H9 (cell line): ENCODE results near the gene DYRK2. TPM values are rescaled to one million over a fixed set of nuclear protein-coding genes. Genes with fewer than 3 reads are reported as not detected.

Experiments
- DNase-seq: peaks from one replicate; pipeline ENCODE4 v3.0.0-alpha.2; 2017
- H2AFZ ChIP-seq: one replicate; pipeline ENCODE4 v1.6.1; 2013; ENCODE audit warnings: mild to moderate bottlenecking, low read length, control low read depth, moderate library complexity
- H2AK5ac ChIP-seq: 2 replicates; pipeline ENCODE4 v1.6.1; 2013; ENCODE audit warnings: low read length, control low read depth, mixed read lengths; ENCODE audit not compliant: insufficient read length
- H2BK120ac ChIP-seq: one replicate; pipeline ENCODE4 v1.6.1; 2013; ENCODE audit warnings: low read depth, mild to moderate bottlenecking, low read length, control low read depth, inconsistent platforms; ENCODE audit not compliant: poor library complexity, severe bottlenecking
- H2BK12ac ChIP-seq: 2 replicates; pipeline ENCODE4 v1.6.1; 2013; ENCODE audit warnings: low read length, control low read depth, mixed read lengths, low read depth; ENCODE audit not compliant: insufficient read length
- H2BK15ac ChIP-seq: 2 replicates; pipeline ENCODE4 v1.6.1; 2013; ENCODE audit warnings: low read depth, low read length, control low read depth
- H2BK20ac ChIP-seq: one replicate; pipeline ENCODE4 v1.6.1; 2013; ENCODE audit warnings: low read depth, mild to moderate bottlenecking, low read length, control low read depth, inconsistent platforms; ENCODE audit not compliant: poor library complexity, severe bottlenecking
- H2BK5ac ChIP-seq: 2 replicates; pipeline ENCODE4 v1.6.1; 2013; ENCODE audit warnings: low read length, control low read depth, mixed read lengths; ENCODE audit not compliant: insufficient read length
- H3K14ac ChIP-seq: 2 replicates; pipeline ENCODE4 v1.6.1; 2013; ENCODE audit warnings: low read length, control low read depth; ENCODE audit not compliant: insufficient read depth
- H3K18ac ChIP-seq: 2 replicates; pipeline ENCODE4 v1.6.1; 2013; ENCODE audit warnings: low read depth, mild to moderate bottlenecking, mixed read lengths, low read length, control low read depth; ENCODE audit not compliant: insufficient read length
- H3K23ac ChIP-seq: 2 replicates; pipeline ENCODE4 v1.6.1; 2013; ENCODE audit warnings: low read length, control low read depth, mixed read lengths, low read depth; ENCODE audit not compliant: insufficient read length
- H3K23me2 ChIP-seq: 2 replicates; pipeline ENCODE4 v1.6.1; 2013; ENCODE audit warnings: low read depth, mild to moderate bottlenecking, mixed read lengths, low read length, control low read depth; ENCODE audit not compliant: insufficient read length, poor library complexity, severe bottlenecking
- H3K27ac ChIP-seq: 2 replicates; pipeline ENCODE4 v1.5.1; 2013; ENCODE audit warnings: low read length, control low read depth, mixed read lengths, low read depth; ENCODE audit not compliant: insufficient read length
- H3K27me3 ChIP-seq: 2 replicates; pipeline ENCODE4 v1.6.1; 2013; ENCODE audit warnings: low read length, control low read depth, inconsistent platforms; ENCODE audit not compliant: insufficient read depth
- H3K4ac ChIP-seq: 2 replicates; pipeline ENCODE4 v1.6.1; 2013; ENCODE audit warnings: low read depth, mild to moderate bottlenecking, control low read depth, inconsistent platforms, low read length, moderate library complexity
- H3K4me1 ChIP-seq: 2 replicates; pipeline ENCODE4 v1.6.1; 2013; ENCODE audit warnings: low read length, control low read depth, inconsistent platforms; ENCODE audit not compliant: insufficient read depth
- H3K4me2 ChIP-seq: 2 replicates; pipeline ENCODE4 v1.6.1; 2013; ENCODE audit warnings: low read length, control low read depth, mixed read lengths; ENCODE audit not compliant: insufficient read length, insufficient read depth
- H3K56ac ChIP-seq: 2 replicates; pipeline ENCODE4 v1.6.1; 2013; ENCODE audit warnings: low read depth, mild to moderate bottlenecking, mixed read lengths, low read length, control low read depth; ENCODE audit not compliant: insufficient read length
- H3K79me1 ChIP-seq: 2 replicates; pipeline ENCODE4 v1.6.1; 2013; ENCODE audit warnings: low read depth, mild to moderate bottlenecking, moderate library complexity, low read length, control low read depth, inconsistent platforms; ENCODE audit not compliant: insufficient read depth, poor library complexity, severe bottlenecking
- H3K79me2 ChIP-seq: 2 replicates; pipeline ENCODE4 v1.6.1; 2013; ENCODE audit warnings: low read length, control low read depth, inconsistent platforms; ENCODE audit not compliant: insufficient read depth
- H3K9ac ChIP-seq: 2 replicates; pipeline ENCODE4 v1.6.1; 2013; ENCODE audit warnings: low read length, control low read depth, mixed read lengths; ENCODE audit not compliant: insufficient read length; ENCODE audit errors: extremely low read depth
- H3K9me3 ChIP-seq: one replicate; pipeline ENCODE4 v1.6.1; 2013; ENCODE audit warnings: low read depth, low read length, inconsistent platforms; ENCODE audit not compliant: control insufficient read depth
- H3T11ph ChIP-seq: one replicate; pipeline ENCODE4 v1.6.1; 2013; ENCODE audit warnings: mild to moderate bottlenecking, low read length, control low read depth, inconsistent platforms
- H4K20me1 ChIP-seq: one replicate; pipeline ENCODE4 v1.6.1; 2013; ENCODE audit not compliant: control insufficient read depth, insufficient read length, insufficient read depth
- H4K5ac ChIP-seq: 2 replicates; pipeline ENCODE4 v1.6.1; 2013; ENCODE audit warnings: low read depth, mild to moderate bottlenecking, mixed read lengths, low read length, control low read depth; ENCODE audit not compliant: insufficient read length
- H4K8ac ChIP-seq: replicated peaks from 2 replicates; pipeline ENCODE4 v1.6.1; 2013; ENCODE audit warnings: low read length, control low read depth, mixed read lengths, low read depth; ENCODE audit not compliant: insufficient read length
- H4K91ac ChIP-seq: 2 replicates; pipeline ENCODE4 v1.6.1; 2013; ENCODE audit warnings: low read depth, mild to moderate bottlenecking, moderate library complexity, mixed read lengths, low read length, control low read depth; ENCODE audit not compliant: insufficient read length
- H3K27ac Mint-ChIP-seq, 3 experiments: 2 replicates in 2 of 3; 3 replicates in 1 of 3; pipeline ENCODE4 v1.8.0; 2020 to 2021; ENCODE audit warnings: mixed read lengths in 3 of 3, mild to moderate bottlenecking in 1 of 3, moderate library complexity in 1 of 3
- H3K27me3 Mint-ChIP-seq: 2 replicates; pipeline ENCODE4 v1.8.0; 2021; ENCODE audit warnings: low read depth, mild to moderate bottlenecking, moderate library complexity, mixed read lengths
- H3K36me3 Mint-ChIP-seq, 3 experiments: 2 replicates in 2 of 3; 3 replicates in 1 of 3; pipeline ENCODE4 v1.8.0; 2020 to 2021; ENCODE audit warnings: low read depth in 3 of 3, mixed read lengths in 3 of 3; ENCODE audit not compliant: insufficient read depth in 1 of 3
- H3K4me1 Mint-ChIP-seq, 2 experiments: 2 replicates each; pipeline ENCODE4 v1.8.0; 2020; ENCODE audit warnings: mixed read lengths in 2 of 2
- H3K4me3 Mint-ChIP-seq, 2 experiments: 2 replicates in 1 of 2; 3 replicates in 1 of 2; pipeline ENCODE4 v1.8.0; 2020 to 2021; ENCODE audit warnings: mild to moderate bottlenecking in 2 of 2, mixed read lengths in 2 of 2, moderate library complexity in 1 of 2
- H3K9me3 Mint-ChIP-seq, 2 experiments: 2 replicates in 1 of 2; 3 replicates in 1 of 2; pipeline ENCODE4 v1.8.0; 2020; ENCODE audit warnings: mild to moderate bottlenecking in 2 of 2, mixed read lengths in 2 of 2, moderate library complexity in 1 of 2
- WGBS: extraction: QIAGEN DNeasy Blood & Tissue Kit; methylation state at CpG from one replicate; pipeline ENCODE4 v1.1.7; 2013; ENCODE audit warnings: missing lambda C conversion rate, low lambda C conversion rate, mixed read lengths; ENCODE audit not compliant: insufficient read length; ENCODE audit errors: extremely low coverage; 5-methylcytosine and 5-hydroxymethylcytosine counted together
- total RNA-seq: library from RNA; stranded (reverse); gene quantifications from 2 replicates; pipeline ENCODE4 v1.2.1, GENCODE V29; 2021
- TF ChIP-seq, protein P1 (sequence below): fragments of 200-600 bp; sonication (generic); conservative IDR thresholded peaks from 3 replicates; pipeline ENCODE4 v1.8.0; 2021; ENCODE audit warnings: antibody characterized with exemption, mild to moderate bottlenecking

DYRK2 gene
- total RNA-seq, 1 experiment from 2014 or later, result 40.6 TPM

DNA sequence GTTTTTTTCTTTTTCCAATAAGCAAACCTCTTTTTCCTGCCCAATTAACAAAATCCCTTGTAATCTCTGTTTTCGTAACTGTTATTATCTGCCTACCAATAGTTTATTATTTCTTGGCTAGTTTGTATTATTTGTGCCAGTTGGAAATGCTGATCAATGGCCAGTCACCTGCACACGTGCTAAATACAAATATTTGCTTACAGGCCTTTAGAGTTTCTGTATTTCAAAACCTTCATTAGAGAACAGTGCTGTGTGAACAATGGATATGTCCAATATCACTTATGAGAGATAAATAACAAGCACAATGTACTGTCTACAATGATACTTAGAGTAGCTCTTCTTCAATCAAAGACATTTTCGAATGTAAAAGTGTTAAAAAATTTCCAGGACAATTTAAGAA, 10.8 kb upstream of the DYRK2 start:
- H3K14ac ChIP-seq, result no peak overlapping the region
- no peak overlapping the region for H2BK12ac ChIP-seq
- WGBS, result no CpG with 5 or more reads among the region's 3 CpGs
- no peak overlapping the region for H3K9ac ChIP-seq
- no peak overlapping the region for H2BK20ac ChIP-seq
- DNase-seq, result no peak
- no peaks in the 10 kb centered on the region for H4K20me1 ChIP-seq
- TF ChIP-seq, protein P1, sequence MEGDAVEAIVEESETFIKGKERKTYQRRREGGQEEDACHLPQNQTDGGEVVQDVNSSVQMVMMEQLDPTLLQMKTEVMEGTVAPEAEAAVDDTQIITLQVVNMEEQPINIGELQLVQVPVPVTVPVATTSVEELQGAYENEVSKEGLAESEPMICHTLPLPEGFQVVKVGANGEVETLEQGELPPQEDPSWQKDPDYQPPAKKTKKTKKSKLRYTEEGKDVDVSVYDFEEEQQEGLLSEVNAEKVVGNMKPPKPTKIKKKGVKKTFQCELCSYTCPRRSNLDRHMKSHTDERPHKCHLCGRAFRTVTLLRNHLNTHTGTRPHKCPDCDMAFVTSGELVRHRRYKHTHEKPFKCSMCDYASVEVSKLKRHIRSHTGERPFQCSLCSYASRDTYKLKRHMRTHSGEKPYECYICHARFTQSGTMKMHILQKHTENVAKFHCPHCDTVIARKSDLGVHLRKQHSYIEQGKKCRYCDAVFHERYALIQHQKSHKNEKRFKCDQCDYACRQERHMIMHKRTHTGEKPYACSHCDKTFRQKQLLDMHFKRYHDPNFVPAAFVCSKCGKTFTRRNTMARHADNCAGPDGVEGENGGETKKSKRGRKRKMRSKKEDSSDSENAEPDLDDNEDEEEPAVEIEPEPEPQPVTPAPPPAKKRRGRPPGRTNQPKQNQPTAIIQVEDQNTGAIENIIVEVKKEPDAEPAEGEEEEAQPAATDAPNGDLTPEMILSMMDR, result no peak
- no peak overlapping the region for H3K27ac Mint-ChIP-seq
- H3K23ac ChIP-seq, result no peak overlapping the region
- no peak overlapping the region for H3K4me3 Mint-ChIP-seq
- no peaks in the 10 kb centered on the region for H3K27me3 ChIP-seq
- no peaks in the 10 kb centered on the region for H3K79me1 ChIP-seq
- H3K9me3 Mint-ChIP-seq, result no peaks in the 10 kb centered on the region
- H3K27me3 Mint-ChIP-seq, result no peaks in the 10 kb centered on the region
- no peak overlapping the region for H2AFZ ChIP-seq
- no peak overlapping the region for H4K8ac ChIP-seq
- no peak overlapping the region for H3K18ac ChIP-seq
- no peak overlapping the region for H3K27ac ChIP-seq
- no peak overlapping the region for H3T11ph ChIP-seq
- H3K9me3 ChIP-seq, result no peaks in the 10 kb centered on the region
- no peak overlapping the region for H3K4ac ChIP-seq
- H3K4me2 ChIP-seq, result no peak overlapping the region
- H3K79me2 ChIP-seq, result no peaks in the 10 kb centered on the region
- H2BK15ac ChIP-seq, result no peak overlapping the region
- H4K91ac ChIP-seq, result no peak overlapping the region
- no peak overlapping the region for H2AK5ac ChIP-seq
- H3K23me2 ChIP-seq, result no peaks in the 10 kb centered on the region
- H4K5ac ChIP-seq, result no peak overlapping the region
- H2BK5ac ChIP-seq, result no peak overlapping the region
- peaks cover 9% of the 10 kb centered on the region in 2 experiments for H3K4me1 Mint-ChIP-seq
- H3K56ac ChIP-seq, result no peak overlapping the region
- no peak overlapping the region for H2BK120ac ChIP-seq
- no peaks in the 10 kb centered on the region; the same call in 1 of the 2 replicates for H3K4me1 ChIP-seq
- no peaks in the 10 kb centered on the region for H3K36me3 Mint-ChIP-seq
